NCI-H1436 treated with DMSO at 0.1 percent for 48 hours (cell line): ENCODE results near the gene RGS1.

Experiments
- DNase-seq: peaks from one replicate; lab custom pipeline; 2025; lab: John Stamatoyannopoulos, UW

The RGS1 gene

DNA sequence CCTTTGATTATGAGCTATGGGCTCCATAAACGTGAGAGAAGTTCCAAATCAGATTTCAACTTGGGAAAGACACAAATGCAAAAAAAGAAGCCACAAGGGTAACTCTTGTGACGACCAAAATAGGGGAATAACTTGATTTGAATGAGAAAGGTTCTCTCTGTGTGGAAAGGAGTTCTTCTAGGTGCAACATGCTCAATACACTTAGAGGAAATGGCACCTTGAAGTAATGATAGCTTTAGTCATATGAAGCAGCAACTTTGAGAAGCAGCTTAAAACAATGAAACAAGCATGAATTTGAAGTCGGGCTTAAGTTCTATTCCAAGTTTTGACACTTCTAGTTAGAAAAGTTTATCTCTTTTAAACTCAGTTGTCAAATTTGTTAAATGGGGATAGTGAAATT, 21.8 kb upstream of the RGS1 start:
- no peak for DNase-seq

DNA sequence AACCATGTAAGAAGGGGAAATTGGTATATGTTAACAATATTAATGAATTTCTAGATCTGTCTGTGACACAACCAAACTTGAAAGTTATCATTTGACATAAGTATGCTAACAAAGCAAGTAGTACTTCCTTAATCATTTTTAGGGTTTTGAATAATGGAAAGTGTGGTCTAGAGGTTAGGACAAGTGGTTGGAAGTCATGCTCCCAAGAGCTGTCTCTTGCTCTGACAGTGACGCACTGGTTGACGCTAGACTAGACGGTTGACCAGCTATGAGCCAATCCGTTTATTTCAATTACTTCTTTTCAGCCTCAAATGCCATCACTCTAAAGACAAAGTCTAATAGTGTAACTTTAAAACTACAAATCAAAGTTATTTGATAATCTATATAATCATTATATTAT, 20.7 kb upstream of the RGS1 start:
- DNase-seq = no peak

DNA sequence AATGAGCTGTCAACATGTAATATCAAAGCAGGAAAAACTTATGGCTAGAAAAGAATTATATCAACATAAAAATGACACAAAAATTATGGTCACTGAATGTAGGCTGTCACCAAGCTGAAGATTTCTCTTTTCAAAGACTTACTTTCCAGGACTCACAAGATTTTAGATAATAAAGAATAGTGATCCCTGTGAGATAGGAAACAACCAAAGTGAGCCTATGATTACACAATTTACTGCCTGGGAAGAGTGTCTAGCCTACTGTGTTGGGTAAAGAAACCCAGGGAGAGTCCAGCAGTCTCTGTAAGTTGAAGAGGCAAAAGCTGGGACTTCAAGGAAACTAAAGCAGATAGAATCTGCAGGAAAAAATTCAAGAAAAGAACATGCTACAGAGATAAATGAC, 20.2 kb upstream of the RGS1 start:
- no peak for DNase-seq

DNA sequence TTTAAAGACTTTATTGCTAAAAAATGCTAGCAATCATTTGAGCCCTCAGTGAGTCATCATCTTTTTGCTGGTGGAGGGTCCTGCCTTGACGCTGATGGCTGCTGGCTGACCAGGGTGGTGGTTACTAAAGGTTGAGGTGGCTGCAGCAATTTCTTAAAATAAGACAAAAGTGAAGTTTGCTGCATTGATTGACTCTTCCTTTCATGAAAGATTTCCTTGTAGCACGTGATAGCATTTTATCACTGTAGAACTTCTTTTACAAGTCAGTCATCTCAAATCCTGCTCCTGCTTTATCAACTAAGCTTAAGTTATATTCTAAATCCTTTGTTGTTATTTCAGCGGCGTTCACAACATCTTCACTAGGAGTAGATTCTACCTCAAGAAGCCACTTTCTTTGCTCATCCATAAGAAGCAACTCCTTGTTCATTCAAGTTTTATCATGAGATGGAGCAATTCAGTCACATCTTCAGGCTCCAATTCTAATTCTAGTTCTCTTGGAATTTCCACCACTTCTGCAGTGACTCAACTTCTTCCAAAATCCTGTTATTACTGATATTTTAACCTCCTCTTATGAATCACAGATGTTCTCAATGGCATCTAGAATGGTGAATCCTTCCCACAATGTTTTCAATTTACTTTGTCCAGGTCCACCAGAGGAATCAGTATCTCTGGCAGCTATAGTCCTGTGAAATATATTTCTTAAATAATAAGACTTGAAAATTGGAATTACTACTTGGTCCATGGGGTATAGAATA, 17.6 kb upstream of the RGS1 start:
- DNase-seq = no peak

DNA sequence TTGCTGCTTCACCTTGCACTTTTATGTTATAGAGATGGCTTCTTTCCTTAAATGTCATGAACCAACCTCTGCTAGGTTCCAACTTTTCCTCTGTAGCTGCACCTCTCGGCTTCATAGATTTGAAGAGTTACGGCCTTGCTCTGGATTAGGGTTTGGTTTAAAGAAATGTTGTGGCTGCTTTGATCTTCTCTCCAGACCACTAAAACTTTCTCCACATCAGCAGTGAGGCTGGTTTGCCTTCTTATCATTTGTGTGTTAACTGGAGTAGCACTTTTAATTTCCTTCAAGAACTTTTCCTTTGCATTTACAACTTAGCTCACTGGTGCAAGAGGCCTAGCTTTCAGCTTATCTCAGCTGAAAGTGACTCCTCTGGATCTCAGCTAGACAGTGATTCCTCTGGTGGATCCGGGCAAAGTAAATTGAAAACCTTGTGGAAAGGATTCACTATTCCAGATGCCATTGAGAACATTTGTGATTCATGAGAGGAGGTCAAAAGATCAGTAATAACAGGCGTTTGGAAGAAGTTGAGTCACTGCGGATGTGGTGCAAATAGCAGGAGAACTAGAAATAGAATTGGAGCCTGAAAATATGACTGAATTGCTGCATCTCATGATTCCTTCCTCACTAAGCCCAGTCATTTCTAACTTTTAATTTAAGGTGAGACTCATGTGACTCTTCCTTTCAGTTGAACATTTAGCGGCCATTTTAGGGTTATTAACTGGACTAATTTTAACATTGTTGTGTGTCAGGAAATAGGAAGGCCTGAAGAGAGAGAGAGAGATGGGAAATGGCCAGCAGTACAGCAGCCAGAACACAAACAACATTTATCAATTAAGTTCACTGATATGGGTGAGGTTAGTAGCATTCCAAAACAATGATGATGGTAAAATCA, 16.2 kb upstream of the RGS1 start:
- no peak for DNase-seq

DNA sequence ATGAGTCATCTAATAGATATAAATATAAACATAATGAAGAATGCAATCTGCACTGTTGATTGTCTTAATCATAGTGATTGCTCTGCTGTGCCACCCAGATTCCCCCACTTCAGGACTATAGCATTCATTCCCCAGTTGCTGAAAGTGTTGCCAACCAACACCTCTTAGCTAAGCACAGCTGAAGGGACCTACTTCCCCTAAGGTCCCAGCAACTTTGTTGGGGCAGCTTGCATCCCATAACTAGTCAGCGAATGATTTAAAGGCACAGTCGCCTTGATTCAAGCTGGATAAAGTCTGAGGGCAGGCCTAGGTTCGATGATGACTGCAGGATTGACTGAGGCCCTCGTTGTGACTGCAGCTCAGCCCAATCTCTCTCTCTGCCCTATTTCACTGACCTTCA, 14.3 kb upstream of the RGS1 start:
- DNase-seq = no peak

DNA sequence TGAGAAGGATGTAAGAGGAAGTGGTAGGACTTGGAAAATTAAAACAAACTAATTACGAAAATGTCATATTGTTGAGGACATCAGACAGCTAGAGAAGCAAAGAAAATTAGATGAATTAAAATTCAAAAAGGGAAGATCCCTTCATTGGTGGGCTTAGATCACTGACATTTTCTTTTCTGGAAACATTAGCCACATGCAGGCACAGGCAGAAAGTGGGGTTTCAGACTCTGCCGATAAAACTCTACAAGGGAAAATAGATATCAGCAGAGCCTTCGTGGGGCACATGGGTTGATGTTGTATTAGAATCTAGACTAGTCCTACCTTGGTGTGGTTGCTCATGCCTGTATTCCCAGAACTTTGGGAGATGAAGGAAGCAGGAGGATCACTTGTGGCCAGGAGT, 12.4 kb upstream of the RGS1 start:
- no peak for DNase-seq

DNA sequence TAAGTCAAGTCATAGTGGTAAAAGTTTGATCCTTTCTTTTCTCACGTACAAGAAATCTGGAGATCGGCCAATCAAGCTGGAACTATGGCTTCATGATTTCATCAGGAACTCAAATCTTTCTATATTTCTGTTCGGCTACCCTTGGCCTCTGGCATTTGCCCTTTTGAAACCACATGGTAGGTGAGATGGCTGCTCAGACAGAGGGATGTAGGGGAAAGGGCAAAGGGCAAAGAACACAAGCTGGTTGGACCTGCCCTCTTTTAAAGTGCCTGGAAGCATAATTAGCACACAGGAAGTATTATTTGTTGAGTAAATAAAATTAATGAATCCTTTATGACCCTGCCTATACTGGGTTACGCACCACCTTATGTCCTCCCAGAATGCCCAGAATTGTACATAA, 11.5 kb upstream of the RGS1 start:
- no peak for DNase-seq

DNA sequence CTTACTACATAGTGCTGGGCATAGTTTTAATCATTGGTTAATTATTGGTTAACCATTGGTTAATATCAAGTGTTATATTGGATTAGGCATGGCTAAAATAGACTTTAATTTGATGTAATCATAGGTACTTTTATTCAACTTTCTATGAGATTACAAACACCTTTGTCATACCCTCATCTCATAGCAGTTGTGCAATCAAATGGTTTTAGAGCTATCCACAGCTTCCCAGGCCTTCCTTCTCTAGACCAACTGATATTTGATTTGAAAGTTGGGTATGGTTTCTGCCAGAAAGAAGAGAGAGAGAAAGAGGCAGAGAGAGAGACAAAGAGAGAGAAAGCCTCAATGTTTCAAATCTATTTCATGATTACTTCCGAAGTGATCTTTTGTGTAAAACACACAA, 9.6 kb upstream of the RGS1 start:
- no peak for DNase-seq

DNA sequence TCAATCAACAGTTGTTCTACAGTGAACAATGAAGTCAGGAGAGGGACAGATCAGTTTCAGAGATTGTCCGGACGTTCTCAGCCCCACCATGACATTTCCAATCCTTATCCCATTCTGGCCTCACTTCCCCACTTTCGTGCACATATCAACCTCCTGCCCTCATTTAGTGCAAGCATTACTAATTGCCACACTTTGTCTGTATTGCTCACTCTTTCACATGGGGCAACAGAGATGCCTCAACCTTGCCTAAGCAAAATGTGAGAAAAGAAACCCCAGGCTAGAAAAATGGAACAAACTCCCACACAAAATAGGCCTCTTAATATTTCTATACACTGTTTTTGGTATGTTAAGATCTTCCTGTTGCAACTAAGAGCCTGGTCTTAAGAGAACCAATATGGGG, 8.9 kb upstream of the RGS1 start:
- no peak for DNase-seq

DNA sequence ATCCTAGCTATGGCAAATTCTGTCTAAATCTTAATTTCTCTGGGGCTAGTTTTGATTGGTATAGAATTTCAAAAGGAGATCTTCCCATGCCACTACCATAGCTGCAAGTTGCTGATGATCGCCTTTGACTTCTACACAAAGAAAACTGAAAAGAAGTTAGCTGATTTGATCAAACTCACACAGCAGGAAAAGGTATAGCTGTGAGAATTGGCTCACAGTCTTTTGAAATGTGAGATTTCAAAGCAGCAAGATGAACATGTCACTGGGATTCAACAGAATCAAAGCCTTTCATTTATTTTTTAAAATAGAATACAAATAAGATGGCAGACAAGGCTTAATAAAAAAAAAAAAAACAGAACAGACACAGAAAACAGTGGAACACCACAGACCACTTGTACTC, 7.5 kb upstream of the RGS1 start:
- DNase-seq = no peak

DNA sequence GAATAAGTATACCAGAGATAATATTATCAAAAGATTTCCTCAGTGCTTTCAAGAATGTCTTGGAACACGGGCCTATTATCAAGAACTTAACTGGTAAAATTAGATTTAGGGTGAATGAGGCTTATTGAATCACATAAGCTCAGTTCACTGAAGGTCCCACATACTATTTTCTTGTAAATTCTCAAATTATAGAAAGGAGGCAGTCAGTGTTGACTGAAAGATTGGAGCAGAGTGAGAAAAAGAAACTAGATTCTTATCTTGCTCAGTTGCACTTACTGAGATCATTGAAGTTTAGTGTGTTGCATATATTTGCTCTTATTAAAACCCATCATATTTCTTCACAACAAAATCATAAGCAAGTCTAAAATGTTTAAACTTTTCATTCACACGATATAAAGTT, 3.9 kb upstream of the RGS1 start:
- DNase-seq = no peak

DNA sequence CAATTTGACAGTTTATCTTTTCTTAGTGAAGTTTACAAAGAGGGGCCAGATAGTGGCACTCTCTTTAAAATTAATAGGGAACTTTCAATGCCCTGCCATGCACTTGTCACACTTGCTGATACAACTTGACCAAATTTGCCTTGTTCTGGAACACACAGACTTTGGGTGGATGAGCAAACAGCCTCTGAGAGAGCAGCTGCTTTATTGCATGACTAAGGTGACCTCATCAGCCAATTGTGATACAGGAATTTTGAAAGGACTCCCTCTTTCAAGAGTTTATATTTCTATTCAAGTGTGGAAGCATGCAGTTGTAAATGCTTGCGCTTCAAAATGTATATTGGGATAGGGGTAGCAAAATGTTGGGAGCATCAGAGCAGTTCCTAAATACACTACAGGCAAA, 2.1 kb upstream of the RGS1 start:
- DNase-seq = no peak

DNA sequence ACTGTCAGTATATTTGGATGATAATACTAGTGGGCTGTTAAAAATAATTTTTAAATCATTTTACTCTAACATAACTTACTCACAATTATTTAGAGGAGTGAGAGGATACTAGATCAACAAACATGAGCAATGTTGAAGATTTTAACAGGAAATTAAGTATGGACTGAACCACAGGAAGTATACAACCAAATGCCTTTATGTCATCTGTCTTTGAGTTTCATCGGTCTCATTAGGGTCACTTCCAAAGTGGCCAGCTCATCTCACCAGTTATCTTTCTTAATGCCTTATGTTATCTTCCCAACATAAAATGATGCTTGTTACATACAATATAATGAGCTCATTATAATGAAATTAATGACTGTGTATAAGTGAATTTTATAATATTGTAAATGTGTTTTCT, 1.5 kb upstream of the RGS1 start:
- DNase-seq = no peak

DNA sequence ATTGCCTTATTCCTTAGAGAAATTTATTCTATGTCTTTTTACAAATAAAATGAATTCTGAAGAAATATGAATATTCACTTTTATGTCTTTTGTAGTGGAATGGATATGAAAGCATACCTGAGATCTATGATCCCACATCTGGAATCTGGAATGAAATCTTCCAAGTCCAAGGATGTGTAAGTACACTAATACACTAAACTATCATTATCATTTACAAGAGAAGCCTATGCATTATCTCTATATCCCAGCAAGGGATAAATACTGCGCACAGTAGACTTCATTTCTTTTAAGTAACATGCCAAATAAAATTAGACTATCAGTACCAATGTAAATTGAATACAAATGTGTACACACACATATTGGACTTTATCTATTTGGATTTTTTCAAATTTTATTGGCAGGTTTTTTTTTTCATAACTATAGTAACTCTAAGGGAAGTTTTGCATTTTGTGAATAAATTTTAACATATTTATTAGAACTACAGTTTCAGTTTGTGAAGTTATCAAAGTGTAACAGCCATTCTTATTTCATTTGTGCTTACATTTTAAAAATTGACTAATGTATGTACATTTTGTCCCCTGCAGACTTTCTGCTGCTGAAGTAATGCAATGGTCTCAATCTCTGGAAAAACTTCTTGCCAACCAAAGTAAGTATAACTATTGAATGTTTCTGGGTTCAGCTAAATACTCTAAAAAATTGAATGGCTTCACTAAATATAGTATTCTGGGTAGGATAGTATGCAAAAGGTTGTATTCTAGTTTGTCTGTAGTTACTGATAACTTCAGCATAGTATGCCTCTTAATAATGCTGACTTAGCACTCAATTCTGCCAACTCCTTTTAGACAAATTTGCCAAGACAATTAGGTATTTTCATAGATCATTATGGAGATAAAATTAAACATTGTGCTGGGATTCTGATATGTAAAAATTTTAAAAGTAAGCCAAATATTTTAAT, 894 bp downstream of the RGS1 start:
- no peak for DNase-seq

DNA sequence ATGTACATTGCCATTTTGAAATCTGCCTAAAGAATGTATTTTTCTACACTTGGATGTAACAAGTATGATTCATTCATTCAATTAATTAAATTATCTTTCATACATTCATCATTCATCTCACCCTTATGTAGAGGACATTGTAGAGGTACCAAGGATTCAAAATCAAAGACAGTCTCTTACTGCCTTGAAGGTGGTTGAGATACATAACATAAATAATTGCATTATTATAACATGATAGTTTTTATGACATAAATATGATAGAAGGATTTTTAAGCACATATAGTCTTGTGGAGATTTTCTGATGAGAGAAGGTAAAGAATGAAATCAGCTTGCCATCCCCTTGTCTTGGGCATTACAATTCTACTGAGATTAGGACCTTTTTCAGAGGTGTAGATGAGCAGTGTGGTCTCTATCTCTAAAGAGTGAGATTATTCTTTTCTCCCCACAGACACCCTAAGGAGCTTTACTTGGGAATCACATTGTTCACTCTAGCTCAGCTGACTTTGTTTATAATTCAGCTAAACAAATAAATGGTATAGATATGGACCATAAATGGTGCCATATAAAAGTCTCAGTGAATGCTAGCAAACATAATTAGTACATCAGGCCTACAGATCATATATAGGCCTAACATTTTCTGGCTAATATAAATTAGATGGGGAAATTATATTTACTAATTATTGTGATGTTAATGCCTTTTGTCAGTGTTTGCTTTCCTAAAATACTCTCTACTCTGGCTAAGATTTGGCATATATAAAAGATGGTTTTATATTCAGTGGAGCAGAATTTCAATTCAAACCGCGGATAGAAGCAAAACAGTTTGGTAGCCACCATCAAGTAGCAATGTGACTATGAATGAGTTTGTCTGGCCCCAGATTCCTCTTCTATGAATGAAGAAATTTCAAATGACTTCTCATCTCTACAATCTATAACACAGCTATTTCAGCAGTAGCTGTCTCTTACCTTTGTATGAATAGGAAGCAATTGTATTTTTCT, 1.9 kb downstream of the RGS1 start:
- DNase-seq = no peak

DNA sequence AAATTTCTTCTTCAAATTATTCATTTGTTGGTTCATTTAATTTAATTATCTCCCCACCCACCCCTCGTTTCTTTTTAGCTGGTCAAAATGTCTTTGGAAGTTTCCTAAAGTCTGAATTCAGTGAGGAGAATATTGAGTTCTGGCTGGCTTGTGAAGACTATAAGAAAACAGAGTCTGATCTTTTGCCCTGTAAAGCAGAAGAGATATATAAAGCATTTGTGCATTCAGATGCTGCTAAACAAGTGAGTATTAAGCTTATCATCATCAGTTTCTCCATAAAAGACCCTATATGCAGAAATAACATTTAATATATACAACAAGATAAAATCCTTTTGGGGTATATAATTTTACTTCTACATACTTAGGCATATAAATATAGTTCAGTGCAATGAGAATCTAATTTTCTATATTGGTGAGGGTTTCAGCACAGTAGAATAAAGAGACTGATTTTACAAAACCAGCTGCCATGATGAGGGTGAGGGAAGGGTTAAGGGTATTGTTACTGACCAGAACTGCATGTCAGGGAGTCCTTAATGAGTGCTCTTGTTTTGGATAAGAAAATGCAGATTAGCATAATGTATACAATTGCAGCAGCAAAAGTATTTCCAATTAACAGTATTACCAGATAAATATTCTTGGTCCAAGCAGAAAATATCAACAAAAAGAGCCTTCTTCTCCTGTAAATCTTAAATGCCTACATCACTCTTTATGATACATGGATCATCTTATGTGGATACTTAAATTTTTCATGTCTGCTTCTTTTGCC, 2.8 kb downstream of the RGS1 start:
- DNase-seq = no peak

DNA sequence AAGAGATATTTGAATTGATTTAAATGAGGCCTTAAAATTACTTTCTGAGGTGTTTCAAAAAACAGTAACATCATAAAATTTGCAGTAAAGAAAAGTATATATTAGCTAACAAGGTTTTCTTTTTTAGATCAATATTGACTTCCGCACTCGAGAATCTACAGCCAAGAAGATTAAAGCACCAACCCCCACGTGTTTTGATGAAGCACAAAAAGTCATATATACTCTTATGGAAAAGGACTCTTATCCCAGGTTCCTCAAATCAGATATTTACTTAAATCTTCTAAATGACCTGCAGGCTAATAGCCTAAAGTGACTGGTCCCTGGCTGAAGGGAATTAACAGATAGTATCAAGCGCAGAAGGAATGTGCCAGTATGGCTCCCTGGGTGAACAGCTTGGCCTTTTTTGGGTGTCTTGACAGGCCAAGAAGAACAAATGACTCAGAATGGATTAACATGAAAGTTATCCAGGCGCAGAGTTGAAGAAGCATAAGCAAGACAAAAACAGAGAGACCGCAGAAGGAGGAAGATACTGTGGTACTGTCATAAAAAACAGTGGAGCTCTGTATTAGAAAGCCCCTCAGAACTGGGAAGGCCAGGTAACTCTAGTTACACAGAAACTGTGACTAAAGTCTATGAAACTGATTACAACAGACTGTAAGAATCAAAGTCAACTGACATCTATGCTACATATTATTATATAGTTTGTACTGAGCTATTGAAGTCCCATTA, 3.6 kb downstream of the RGS1 start:
- DNase-seq = no peak

DNA sequence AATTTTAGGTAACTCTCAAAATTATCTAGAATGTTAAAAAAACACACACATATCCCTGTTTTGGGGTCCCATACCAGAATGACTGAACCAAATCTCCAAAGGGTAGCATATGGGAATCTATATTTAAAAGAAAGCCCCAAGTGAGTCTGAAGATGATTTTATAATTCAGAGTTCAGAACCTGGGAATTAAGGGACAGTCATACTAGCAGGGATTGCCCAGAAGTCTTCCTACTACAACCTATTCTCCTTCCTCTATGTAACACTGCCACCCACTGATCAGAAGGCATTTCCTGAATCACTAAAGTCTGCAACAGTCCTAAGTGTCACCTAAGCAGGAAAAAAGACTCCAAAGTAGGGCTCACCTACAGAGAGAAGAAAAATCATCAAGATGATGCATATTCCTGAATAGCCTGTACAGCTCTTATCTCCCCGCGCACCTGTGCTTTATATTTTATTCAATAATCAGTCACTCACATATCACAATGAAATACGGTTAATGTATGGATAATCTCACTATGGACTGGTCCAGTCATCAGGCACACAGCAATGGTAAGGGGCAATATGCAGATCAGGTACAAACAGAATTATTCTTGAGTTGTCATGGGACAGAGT, 4.9 kb downstream of the RGS1 start:
- DNase-seq = no peak
